IPS-NIHi11 (cell line): ENCODE results near the gene BBS2.

ENCODE experiments used
- DNase-seq: peaks from one replicate; pipeline ENCODE4 v3.0.0; 2012; ENCODE audit warnings: mixed read lengths, low spot score

BBS2 gene

DNA sequence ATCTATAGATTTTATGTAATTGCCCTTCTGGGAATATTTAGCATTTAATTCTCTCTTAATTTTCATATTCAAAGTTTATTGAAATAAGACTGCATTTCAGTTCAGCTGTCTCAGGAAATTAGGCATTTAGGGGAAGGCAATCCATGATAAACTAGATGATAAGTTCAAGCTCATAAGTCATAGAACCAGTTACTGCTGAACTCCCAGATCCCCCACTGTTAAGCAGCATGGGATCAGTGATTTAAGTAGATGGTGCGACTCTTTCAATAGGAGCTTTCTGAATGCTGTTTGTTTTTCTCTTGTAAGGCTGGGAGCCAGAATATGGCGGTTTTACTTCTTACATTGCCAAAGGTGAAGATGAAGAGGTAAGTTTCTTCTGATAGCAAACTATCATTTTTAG is 44.6 kb downstream of the BBS2 start:
- DNase-seq, result peak; percentile 24

- DNase-seq, result no peak
Measured at GRCh38 chr16:56470666-56471065, 49.2 kb downstream of the BBS2 start.

DNA sequence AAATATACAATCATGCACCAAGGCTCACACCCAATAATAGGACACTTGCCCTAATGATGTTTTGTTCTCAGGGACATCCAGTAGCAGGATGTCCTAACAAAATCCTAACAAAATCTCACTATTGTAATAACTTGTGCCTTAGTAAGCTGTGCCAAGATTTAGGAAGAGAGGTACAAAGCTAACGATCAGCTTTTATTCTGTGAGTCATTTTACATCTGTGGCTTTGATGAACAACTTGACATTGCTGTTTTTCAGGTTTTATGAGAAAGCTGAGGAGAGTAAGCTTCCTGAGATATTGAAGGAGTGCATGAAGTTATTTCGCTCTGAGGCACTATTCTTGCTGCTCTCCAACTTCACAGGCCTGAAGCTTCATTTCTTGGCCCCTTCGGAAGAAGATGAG is 49.6 kb downstream of the BBS2 start:
- no peak for DNase-seq

GRCh38 chr16:56469748-56470147 is 50.1 kb downstream of the BBS2 start:
- DNase-seq, result no peak

- no peak for DNase-seq
Measured at GRCh38 chr16:56468800-56469199, 51.0 kb downstream of the BBS2 start.

- no peak for DNase-seq
Measured at GRCh38 chr16:56466344-56466743, 53.5 kb downstream of the BBS2 start.

DNA sequence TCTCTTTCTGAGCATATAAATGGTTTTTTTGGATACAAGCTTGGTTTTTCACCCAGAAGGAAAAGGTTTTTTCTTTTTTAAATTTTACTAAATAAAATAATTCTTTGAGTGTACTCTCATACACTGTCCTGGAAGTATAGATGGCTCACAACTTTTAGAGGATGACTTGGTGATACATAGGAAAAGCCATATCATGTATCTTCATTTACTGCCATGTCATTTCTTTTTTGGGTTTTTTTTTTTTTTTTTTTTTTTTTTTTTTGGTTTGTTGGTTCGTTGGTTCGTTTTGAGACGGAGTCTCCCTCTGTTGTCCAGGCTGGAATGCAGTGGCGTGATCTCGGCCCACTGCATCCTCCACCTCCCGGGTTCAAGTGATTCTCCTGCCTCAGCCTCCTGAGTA is 56.7 kb downstream of the BBS2 start:
- DNase-seq, result no peak

- no peak for DNase-seq
Measured at GRCh38 chr16:56462064-56462796, 57.6 kb downstream of the BBS2 start.

- no peak for DNase-seq
Measured at GRCh38 chr16:56460101-56460500, 59.7 kb downstream of the BBS2 start.

GRCh38 chr16:56457927-56458470 is 61.8 kb downstream of the BBS2 start:
- DNase-seq, result no peak

GRCh38 chr16:56451753-56452689 is 67.8 kb downstream of the BBS2 start:
- DNase-seq, result peak; percentile 75

DNA sequence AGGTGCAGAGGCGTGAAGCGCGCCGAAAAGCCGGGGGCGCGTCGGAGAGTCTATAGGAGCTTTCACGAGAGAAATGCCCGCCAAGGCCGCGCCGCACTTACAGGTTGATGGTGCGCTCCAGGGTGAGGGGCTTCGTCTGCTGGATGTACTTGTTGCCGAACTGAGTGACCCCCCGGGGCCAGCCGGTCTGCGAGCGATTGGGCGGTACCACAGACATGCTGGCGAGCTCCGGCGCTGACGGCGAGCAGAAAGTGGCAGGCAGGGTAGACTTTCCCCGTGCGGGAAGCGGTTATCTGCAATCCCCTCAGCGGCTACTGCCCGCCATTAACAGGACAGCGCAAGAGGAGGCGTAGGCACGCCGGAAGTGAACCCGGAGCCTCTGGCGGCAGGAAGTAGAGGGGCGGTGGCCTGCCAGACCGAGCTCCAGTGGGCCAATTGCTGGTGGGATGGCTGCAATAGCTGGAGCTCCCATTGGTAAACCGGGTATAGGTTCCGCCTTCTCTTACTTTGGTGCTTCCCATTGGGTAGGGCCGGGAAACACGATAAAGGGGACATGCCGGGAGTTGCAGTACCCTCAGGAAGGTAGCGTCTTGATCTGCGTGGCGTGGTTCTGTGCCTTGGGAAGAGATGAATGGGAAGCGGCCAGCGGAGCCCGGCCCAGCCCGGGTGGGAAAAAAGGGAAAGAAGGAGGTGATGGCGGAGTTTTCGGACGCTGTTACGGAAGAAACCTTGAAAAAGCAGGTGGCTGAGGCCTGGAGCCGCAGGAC is 68.7 kb downstream of the BBS2 start, which contains the start of the genes NUDT21 and OGFOD1:
Gene NUDT21 (minus strand): TSS at position 347 of the 767 bp plus-strand sequence. CDS start 130 bp downstream, at position 217.
Gene OGFOD1 (plus strand): TSS at position 569 of the 767 bp plus-strand sequence. CDS start 59 bp downstream, at position 628.
- DNase-seq, result peak; percentile 99

DNA sequence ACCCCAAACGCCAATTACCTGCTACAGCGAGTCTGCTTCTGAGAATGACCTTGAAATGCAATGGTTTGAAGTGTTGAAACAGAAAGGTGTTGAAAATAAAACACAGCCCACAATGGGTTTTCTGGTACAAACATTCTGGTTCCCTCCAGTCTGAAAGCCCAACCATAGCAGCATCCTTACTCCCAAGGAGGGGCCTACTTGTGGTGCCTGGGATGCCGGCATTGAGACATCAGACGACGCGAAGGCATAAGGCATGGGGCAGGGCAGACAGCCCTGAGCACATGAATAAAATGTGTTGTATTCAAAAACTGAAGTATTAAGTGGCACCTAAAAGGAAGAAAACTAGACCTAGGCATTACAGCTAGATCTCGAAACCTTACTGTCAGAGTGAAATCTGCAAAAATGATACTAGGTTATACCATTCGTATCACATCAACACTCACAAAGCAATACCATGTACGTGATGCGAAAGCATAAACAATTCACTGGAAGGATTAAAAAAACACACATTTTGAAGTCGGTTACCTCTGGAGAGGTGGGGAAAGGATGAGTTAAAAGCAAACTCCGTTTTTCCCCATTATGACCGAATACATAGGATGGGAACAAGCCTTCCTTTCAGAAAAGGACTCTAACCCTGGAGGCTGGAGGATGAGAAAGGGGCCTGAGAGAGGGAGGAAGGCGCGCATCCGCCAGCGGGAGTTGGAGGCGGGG is 69.4 kb downstream of the BBS2 start:
- peak; percentile 32 for DNase-seq

DNA sequence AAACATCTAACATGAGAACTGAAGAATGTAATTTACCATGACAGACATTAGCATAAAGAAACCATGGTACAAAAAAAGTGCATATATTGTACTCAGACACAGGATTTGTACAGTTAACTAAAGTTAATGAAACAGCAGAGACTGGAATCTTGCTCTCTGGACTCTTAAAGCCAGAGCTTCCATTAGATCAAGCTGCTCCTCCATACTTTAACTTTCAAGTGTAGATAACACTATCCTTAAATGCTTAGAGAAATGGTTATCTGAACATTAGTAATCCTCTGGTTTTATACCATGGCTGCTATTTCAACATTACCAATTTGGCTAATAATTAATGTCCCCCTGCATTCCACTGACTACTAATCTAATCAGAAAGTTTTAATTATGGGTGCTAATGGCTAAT is 71.8 kb downstream of the BBS2 start:
- DNase-seq, result no peak

- DNase-seq, result no peak
Measured at GRCh38 chr16:56447286-56447685, 72.5 kb downstream of the BBS2 start.

DNA sequence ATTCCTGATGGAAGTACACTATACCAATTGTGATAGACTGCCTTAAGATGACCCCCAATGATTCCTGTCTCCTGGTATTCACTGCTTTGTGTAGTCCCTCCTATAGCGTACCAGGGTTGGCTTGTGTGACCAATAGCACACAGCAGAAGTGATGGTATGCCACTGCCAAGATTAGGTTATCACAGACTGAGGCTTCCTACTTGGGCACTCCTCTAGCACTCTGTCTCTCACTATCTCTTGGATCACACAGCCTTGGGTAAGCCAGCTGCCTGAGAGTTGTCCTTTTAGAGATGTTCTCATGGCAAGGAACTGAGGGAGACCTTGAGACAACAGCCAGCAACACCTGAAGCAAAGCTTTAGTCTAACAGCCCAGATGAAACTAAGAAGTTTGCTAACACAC is 81.8 kb downstream of the BBS2 start:
- no peak for DNase-seq

DNA sequence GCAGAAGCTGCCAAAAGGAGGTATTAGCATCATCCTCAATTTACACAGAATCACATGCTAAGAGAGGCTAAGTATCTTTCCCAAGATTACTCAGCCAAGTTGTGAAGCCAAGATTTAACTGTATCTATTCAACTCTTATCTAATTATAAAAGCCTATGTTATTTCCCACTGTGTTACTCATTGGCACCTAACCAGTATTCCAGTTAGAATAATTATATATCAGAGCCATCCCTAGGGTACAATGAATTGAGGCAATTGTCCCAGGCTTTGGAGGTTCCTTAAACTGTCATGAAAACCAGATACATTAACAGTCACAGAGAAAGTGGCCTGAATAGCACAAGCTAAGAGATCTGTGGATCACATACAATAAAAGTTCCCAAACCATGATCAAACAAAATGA is 83.6 kb downstream of the BBS2 start:
- DNase-seq, result no peak
